Tibial nerve (tissue), 4 donors: ENCODE data around the gene SMIM8.

ENCODE experiments used
- CTCF ChIP-seq, 5 experiments: fragments of 200-600 bp in 3 of 5; fragments of 450-650 bp in 2 of 5; sonication (generic) in 3 of 5; IDR thresholded peaks; one replicate each; pipeline ENCODE4 v1.5.1; 2016 to 2019; ENCODE audit warnings: antibody characterized with exemption in 5 of 5, mild to moderate bottlenecking in 3 of 5, moderate library complexity in 2 of 5
- EP300 ChIP-seq, 2 donors: sonication (generic); formaldehyde crosslinking; IDR thresholded peaks; one replicate each; pipeline ENCODE4 v1.6.1; 2017; ENCODE audit warnings: antibody characterized with exemption in 2 of 2, mild to moderate bottlenecking in 1 of 2
- POLR2A ChIP-seq, 2 donors: fragments of 450-650 bp; IDR thresholded peaks; one replicate each; pipeline ENCODE4 v1.6.1; 2017; ENCODE audit warnings: antibody characterized with exemption in 2 of 2, mild to moderate bottlenecking in 2 of 2, moderate library complexity in 2 of 2

DNA sequence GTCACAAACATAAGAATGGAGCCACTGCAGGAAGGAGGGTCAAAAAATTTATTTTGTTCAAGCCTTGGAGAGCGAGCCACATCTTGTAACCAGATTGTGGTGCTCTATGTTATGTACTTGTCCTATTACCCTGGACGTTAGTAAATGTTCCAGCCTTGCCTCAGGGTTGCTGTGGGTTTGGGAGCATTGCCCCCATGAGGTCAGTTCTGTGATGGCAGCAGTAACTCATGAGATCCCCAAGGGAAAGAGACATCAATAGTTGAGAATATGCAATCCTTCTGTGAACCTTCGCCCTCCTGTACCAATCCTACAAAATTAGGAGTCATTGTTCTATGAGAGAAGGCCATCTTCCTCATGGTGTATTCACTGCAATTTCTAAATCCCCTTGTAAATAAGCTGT lies 68.9 kb downstream of the SMIM8 start:
- TF ChIP-seq EP300 (IDR thresholded peaks at IDR 0.05) = no peak
- TF ChIP-seq CTCF (IDR thresholded peaks at IDR 0.05) = no peak
- no peak for TF ChIP-seq POLR2A (IDR thresholded peaks at IDR 0.05)
